Forelimb muscle (tissue), 1 donor: Measurements from ENCODE around the gene AGTPBP1. TPM values are rescaled to one million over a fixed set of nuclear protein-coding genes. Genes with fewer than 3 reads are reported as not detected.
A peak's percentile ranks its signal among the peaks of the same experiment; 100 is the strongest.
"Not testable (repeated sequence)": the region's sequence is repeated elsewhere in the genome, so short reads cannot be mapped to it uniquely, and the experiment has no call there.

ENCODE experiments used
- DNase-seq: peaks from one replicate; pipeline ENCODE4 v3.0.0-alpha.2; 2013; ENCODE audit warnings: low read depth
- polyA plus RNA-seq: library from polyadenylated mRNA; unstranded; fragments of 120-200 nt; gene quantifications from one replicate; pipeline ENCODE4 v1.2.1, GENCODE V29; 2013; ENCODE audit not compliant: insufficient read length

The AGTPBP1 gene, protein sequence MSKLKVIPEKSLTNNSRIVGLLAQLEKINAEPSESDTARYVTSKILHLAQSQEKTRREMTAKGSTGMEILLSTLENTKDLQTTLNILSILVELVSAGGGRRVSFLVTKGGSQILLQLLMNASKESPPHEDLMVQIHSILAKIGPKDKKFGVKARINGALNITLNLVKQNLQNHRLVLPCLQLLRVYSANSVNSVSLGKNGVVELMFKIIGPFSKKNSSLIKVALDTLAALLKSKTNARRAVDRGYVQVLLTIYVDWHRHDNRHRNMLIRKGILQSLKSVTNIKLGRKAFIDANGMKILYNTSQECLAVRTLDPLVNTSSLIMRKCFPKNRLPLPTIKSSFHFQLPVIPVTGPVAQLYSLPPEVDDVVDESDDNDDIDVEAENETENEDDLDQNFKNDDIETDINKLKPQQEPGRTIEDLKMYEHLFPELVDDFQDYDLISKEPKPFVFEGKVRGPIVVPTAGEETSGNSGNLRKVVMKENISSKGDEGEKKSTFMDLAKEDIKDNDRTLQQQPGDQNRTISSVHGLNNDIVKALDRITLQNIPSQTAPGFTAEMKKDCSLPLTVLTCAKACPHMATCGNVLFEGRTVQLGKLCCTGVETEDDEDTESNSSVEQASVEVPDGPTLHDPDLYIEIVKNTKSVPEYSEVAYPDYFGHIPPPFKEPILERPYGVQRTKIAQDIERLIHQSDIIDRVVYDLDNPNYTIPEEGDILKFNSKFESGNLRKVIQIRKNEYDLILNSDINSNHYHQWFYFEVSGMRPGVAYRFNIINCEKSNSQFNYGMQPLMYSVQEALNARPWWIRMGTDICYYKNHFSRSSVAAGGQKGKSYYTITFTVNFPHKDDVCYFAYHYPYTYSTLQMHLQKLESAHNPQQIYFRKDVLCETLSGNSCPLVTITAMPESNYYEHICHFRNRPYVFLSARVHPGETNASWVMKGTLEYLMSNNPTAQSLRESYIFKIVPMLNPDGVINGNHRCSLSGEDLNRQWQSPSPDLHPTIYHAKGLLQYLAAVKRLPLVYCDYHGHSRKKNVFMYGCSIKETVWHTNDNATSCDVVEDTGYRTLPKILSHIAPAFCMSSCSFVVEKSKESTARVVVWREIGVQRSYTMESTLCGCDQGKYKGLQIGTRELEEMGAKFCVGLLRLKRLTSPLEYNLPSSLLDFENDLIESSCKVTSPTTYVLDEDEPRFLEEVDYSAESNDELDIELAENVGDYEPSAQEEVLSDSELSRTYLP
- 14.5 TPM for polyA plus RNA-seq

DNA sequence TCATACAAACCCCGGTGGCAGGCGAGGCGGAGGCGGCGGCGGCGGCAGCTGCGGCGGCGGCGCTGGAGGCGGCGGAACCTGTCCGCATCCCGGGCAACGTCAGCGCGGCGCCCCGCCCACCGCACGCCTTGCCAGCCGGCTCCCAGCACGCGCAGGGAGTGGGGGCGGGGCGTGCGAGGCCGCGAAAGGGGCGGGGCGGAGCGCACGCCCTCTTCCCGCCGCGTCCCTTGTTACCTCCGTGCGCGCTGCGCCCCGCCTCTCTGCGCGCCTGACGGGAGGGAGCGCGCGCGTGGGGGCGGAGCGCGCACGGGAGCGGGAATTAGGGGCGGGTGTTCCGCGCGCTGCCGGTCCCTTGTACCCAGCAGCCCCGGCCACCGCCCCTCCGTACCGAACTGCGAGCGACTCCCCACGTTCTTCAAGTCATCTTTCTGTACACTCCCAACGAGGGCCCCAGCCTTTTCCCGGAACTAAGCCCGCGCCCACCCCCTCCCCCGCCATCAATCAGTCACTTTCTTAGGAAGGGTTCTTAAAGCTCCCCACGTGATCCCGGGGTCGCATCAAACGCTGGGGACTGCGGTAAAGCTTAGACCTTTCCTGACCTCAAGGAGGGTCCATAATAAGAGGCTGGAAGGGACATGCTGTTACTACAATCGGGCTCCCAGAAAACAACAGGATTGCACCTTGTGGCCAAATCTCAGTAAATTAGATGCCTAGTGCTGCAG lies at the start of gene AGTPBP1:
Gene AGTPBP1, minus strand, starts transcription at position 80 of the 722 bp plus-strand sequence. CDS start 29,421 bp downstream, outside the sequence.
- peak; percentile 70 for DNase-seq

DNA sequence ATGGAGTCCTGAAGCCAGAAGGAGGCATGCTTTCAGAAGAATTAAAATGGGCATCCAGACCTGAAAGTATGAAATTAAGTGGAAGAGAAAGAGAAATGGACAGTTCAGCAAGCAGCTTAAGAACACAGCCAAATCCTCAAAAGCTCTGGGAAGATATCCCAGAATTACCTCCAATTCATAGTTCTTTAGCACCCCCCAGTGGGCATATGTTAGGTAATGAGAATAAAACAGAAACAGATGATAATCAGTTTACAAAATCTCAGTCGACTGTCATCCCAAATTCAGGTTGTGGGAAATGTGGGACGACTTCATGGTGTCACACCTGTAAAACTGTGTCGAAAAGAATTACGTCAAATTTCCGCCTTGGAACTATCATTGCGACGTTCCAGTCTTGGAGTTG lies 44.4 kb upstream of the AGTPBP1 start:
- DNase-seq, result not testable (repeated sequence)

DNA sequence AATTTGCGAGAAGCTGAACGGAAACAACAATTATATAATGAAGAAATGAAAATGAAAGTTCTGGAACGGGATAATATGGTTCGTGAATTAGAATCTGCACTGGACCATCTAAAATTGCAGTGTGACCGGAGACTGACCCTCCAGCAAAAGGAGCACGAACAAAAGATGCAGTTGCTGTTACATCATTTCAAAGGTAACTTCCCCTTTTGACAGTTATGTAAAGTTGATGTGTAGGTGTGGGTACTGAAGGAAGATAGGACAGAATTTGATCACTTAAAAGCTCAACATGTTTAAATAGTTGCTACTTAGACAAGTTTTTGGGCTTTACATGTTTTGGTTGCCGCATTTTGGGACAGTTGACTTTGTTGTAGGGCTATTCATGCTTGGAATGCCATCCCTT lies 32.1 kb upstream of the AGTPBP1 start:
- not testable (repeated sequence) for DNase-seq

DNA sequence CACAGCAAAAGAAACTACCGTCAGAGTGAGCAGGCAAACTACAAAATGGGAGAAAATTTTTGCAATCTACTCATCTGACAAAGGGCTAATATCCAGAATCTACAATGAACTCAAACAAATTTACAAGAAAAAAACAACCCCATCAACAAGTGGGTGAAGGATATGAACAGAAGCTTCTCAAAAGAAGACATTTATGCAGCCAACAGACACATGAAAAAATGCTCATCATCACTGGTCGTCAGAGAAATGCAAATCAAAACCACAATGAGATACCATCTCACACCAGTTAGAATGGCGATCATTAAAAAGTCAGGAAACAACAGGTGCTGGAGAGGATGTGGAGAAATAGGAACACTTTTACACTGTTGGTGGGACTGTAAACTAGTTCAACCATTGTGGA lies 20.0 kb upstream of the AGTPBP1 start:
- DNase-seq, result not testable (repeated sequence)

DNA sequence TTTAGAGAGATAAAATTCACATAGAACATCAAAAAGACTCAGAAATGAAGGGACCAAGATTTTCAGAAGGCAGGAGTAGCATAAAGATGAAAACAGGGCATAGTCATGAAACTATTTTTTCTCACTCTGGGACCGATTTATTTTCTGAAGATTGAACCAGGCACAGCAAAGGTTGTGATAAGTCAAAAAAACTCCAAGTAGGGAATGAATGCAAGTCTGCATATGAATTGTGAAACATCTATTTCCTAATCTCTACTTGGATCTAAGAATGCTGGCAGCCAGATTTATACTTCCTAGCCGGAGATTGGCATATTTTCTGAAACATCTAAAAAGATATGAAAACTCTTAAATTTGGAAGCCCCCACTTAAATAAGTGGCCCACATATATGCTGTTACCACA lies 16.0 kb upstream of the AGTPBP1 start:
- not testable (repeated sequence) for DNase-seq

DNA sequence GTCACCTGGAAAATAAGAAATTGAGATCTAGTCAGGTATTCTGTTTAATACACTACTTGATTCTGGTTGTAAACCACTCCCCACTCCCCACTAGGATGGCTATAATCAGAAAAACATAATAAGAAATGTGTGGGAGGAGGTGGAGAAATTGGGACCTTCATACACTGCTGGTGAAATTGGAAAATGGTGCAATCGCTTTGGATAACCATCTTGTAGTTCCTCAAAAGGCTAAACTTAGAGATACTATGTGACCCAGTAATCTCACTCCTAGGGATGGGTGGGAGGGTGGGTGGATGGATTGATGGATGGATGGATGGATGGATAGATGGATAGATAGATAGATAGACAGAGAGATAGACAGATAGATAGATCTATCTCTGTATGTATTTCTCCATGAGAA lies 14.5 kb upstream of the AGTPBP1 start:
- not testable (repeated sequence) for DNase-seq

DNA sequence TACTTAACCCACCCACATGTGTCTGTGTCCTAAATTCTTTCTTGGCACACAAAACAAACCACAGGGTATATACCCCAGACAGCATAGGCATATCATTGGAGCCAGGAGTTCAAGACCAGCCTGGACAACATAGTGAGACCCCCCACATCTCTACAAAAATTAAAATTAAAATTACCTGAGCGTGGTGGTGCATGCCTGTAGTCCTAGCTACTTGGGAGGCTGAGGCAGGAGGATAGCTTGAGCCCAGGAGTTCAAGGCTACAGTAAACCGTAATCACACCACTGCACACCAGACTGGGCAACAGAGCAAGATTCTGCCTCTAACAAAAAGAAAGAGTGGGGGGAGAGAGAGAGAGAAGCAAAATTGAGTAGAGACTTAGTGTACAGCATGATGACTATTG lies 4.6 kb upstream of the AGTPBP1 start:
- no peak for DNase-seq

DNA sequence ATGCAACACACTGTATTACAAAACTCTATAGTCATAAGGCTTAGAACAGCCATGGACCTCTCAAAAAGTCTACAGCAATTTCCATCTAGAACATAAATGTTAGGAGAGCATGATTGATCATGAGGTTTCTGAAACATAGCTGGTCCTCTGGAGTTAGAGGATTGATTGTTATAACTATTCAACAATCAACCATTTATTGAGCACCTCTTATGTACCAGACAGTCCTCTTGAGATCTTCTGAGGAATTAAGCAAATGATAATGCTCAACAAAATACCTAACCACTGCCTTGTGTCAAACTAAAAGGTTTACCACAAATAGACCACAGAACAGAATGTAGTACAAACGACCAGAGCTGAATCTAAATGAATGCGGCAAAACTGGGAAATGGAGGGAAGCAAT lies 3.4 kb upstream of the AGTPBP1 start:
- no peak for DNase-seq

DNA sequence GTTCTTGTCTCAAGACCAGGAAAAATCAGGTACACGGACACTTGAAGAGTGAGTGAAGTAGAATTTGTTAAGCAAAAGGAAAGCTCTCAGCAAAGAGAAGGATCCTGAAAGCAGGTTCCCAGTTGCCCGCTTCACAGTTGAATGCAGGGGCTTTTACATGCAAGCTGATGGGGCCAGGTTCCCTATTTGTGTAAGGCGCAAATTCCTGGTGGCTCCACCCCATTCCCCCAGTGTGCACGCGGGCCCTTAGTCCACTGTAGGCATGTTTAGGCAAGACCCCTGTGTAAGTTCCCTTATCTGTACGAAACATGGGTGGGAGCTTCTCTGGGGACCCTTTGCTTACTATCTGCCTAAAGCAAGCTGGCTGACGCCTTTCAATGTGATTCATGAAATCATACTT lies 2.7 kb upstream of the AGTPBP1 start:
- no peak for DNase-seq

DNA sequence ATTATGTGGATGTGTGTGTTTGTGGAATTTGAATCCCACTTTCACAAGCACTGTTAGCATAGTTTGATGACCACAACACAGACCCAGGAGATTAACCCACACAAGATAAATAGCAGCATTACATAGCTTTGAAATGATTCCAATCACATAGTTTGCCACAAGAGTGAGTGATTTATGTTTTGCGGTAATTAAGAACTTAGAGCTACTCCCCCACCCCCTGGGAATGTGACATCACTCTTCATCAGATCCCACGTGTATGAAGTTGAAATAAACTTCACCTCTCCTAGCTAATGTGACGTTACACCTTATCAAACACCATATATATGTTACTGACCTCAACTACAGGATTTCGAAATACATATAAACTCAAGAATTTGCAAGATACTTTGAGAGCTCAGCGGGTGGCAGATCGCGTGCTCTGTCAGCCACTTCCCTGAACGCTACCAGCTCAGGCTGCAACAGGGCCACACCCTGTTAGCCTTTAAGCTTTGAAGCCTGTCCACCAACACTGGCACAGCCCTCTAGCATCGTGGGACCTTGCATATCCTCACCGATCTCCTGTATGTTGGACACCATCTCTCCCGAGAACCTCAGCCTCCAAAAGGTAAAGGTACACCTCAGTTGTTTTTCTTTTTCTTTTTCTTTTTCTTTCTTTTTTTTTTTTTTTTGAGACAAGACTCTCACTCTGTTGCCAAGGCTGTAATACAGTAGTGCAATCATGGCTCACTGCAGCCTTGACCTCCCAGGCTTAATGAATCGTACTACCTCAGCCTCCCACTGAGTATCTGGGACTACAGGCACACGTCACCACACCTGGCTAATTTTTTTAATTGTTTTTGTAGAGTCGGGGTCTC lies 1.7 kb upstream of the AGTPBP1 start:
- no peak for DNase-seq

DNA sequence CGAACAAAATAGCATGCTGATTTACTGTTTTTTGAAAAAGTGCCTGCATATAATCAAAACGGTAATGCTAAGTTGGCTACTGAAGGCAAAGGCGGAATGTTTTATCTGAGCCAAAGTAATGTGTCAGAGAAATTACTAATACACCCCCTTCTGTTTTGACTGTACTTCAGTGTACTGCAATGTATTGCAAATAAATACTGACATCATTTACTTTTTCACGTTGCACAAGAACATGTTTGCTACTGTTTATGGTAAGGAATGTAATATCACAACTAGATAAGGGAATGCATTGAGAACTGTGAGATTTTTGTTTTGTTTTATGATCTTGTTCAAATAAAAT lies 813 bp upstream of the AGTPBP1 start:
- DNase-seq, result no peak

DNA sequence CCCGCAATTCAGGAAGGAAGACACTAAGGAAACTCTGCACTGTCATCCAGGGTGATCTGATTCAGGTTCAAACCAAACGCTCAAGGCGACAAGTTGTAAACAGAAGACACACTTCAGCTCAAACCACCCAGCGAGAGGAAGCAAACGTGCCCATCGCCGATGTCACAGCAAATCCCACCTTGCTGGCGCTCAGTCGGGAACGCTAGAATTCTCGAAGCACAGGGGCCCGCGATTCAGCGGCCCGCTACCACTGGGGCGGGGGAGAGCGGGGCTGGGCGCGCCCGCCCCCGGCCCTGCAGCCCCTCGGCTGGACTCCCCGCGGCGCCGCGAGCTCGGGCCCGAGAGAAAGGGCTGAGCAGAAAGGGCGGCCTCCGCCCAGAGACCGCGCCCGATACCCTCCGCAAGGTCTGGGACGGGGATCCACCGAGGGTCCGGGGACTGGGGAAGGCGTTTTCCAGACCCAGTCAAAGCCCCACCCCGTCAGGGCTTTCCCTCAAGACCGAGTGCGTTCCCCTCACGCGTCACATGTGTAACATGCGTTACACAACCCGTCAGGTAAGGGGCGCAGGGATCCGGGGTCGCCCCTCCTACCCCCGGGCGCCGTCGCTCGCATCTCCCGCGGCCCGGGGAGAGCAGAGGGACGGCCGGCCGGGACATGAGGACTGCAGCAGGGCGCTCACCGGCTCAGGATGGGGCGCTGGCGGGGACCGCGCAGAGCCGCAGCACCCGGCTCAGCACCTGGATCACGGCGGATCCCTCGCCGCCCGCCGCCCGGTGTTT lies 469 bp downstream of the AGTPBP1 start:
- no peak for DNase-seq

DNA sequence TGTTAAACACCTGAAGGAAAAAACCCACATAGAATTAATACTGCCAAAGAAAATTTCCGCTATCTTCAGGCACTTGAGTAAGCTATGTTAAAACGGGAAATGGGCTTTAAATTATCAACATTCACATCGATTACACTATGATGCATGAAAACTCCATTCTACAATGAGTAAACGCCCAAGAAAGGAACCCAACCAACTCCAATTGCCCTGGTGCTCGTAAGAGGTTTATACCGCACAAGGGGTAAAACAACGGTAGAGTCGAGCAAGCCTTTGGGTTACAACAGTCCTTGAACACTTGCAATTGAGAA lies 1.0 kb downstream of the AGTPBP1 start:
- DNase-seq, result no peak

DNA sequence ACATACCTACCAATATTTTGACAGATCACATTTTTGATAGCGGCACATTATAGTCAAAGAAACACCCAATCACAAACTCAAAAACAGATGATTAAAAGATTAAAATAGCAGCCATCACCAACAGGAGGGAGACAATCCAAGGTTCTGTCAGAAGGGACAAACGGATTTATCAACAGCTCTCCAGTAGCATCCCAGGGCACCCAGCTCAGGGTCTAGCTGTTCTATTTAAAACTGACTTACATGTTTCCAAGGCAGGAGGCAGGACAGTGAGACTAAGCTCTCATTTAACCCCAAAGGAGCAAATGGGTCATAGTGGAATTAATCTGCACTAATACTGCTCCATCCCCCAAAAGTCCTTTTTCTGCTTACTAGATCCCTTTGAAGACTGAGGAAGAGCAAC lies 3.2 kb downstream of the AGTPBP1 start:
- DNase-seq, result no peak

DNA sequence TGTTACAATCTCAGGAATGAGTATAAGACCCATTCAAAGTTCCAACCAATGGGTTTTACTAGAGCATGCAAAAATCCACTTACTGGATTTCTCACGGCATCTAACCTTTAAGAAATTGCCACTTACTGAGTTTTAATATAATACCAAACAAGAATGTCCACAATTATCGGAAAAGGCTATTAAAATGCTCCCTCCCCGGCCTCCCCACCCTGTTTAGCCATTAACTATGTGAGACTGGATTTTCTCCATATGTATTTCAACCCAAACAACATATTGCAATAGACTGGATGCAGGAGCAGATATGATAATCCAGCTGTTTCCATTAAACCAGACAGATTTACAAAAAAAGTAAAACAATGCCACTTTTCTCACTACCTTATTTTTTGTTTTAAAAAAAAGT lies 4.1 kb downstream of the AGTPBP1 start:
- DNase-seq, result no peak

DNA sequence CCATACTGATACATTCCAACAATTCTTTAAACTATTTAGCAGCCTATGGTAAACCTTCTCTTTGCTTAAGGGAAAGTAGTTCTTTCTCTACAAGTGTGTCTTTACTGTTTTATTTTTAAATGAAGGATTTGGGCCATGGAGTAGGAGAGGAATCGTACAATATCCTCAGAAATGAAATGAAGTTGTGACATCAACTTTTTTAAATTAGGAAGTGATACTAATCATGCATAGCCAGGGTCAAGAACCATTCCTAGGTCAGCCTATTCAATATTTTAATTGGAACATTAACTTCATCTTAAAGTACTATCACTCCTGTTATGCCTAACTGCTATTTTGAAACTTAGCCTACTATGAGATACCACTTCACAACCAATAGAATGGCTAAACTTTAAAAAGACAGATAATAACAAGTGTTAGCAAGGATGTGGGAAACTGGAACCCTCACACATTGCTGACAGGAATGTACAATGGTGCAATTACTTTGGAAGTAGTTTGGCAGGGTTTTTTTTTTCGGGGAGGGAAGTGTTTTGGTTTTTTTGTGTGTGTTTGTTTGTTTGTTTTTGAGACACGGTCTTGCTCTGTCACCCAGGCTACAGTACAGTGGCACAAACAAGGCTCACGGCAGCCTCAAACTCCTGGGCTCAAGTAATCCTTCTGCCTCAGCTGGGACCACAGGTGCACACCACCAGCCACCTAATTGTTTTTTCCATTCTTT lies 10.7 kb downstream of the AGTPBP1 start:
- DNase-seq, result no peak

DNA sequence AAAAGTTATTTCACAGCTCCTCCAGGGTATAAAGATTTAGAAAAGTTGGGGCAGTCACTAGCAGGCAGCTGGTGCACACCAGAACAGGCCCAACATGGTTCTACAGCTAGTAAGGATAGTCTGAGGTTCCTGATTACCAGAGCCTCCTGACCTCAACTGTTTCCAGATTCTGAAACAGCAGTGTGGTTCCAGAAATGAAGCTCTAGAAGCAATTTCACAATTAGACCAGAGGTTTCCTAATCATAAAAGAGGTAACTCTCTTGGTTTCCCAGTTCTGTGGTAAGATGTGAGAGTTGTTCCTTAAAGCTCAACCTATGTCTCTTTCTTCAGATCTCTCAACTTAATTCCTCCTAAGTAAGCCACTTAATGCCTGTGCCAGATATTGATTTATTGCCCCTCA lies 11.9 kb downstream of the AGTPBP1 start:
- no peak for DNase-seq

DNA sequence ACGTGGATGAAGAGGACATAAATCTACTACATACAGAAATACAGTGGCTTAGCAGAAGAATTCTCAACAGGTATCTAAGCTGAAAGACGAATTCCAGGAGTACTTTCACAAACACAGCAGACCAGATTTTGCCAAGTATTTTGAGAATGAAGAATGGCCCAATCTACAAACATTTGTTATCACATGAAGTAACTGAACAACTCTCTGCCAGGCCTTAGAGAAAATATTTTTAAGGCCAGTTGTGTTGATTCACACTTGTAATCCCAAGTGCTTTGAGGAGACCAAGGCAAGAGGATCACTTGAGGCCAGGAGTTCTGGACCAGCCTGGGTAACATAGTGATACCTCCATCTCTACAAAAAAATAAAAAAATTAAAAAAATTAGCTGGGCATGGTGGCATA lies 14.3 kb downstream of the AGTPBP1 start:
- no peak for DNase-seq

DNA sequence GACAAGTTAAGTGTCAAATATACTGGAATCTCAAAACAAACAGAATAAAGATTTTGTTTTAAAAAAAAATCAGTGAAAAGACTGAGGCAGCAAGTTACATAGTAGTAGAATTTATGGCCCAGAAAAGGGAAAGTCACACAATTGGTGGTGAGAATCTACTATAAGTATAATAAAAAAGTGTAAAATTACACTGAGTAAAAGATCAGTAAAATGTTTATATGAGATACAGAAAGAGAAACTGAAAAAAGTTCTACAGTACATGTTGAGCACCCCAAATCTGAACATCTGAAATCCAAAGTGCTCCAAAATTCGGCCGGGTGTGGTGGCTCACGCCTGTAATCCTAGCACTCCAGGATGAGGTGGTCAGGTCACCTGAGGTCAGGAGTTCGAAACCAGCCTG lies 15.0 kb downstream of the AGTPBP1 start:
- no peak for DNase-seq
